MM.1S (cell line): ENCODE data around the gene RAPGEF6.

Experiments used
- EZH2 ChIP-seq: fragments of 300-600 bp; sonication (generic); optimal IDR thresholded peaks from 2 replicates; pipeline ENCODE3; 2017; ENCODE audit warnings: low read depth, mild to moderate bottlenecking, antibody characterized with exemption, low read length, mixed read lengths
- EZH2phosphoT487 ChIP-seq: fragments of 300-600 bp; sonication (generic); IDR thresholded peaks from 2 replicates; pipeline ENCODE4 v1.6.1; 2018; ENCODE audit warnings: antibody characterized with exemption, low read length
- TF ChIP-seq, protein P1 (sequence below): fragments of 300-600 bp; sonication (generic); IDR thresholded peaks from 2 replicates; pipeline ENCODE4 v1.5.1; 2016; ENCODE audit warnings: antibody characterized with exemption, low read length, mixed read lengths

DNA sequence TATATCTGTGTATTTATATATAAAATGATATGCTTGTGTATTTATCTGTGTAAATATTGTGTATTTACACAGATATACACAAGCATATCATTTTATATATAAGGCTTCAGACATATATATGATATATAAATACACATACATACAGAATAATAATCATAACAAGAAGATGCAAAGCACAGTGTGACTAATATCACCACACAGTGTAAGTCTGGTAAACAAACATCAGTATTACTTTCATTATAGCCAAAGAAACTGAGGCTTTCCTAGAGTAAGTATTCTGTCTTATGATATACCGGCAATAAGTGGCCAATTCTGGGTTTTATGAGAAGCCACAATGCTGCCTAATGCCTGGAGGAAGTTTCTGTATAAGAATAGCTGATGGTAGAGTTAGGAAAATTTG lies 29.9 kb upstream of the RAPGEF6 start:
- no peak for TF ChIP-seq EZH2
- TF ChIP-seq, protein P1, sequence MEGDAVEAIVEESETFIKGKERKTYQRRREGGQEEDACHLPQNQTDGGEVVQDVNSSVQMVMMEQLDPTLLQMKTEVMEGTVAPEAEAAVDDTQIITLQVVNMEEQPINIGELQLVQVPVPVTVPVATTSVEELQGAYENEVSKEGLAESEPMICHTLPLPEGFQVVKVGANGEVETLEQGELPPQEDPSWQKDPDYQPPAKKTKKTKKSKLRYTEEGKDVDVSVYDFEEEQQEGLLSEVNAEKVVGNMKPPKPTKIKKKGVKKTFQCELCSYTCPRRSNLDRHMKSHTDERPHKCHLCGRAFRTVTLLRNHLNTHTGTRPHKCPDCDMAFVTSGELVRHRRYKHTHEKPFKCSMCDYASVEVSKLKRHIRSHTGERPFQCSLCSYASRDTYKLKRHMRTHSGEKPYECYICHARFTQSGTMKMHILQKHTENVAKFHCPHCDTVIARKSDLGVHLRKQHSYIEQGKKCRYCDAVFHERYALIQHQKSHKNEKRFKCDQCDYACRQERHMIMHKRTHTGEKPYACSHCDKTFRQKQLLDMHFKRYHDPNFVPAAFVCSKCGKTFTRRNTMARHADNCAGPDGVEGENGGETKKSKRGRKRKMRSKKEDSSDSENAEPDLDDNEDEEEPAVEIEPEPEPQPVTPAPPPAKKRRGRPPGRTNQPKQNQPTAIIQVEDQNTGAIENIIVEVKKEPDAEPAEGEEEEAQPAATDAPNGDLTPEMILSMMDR: no peak
- TF ChIP-seq EZH2phosphoT487: no peak
